B cell (primary cell): ENCODE data around the gene MTFR1L. TPM values are rescaled to one million over a fixed set of nuclear protein-coding genes. Genes with fewer than 3 reads are reported as not detected.

ENCODE experiments used
- ATAC-seq: fragments of 200-7000 bp; cut with Tn5 transposase; one replicate; pipeline ENCODE4 v1.10.0; 2021; ENCODE audit warnings: low read depth, mild to moderate bottlenecking, moderate number of reproducible peaks, moderate library complexity
- CTCF ChIA-PET: fragments of 350-600 bp; sonication (Branson Sonifier 250); formaldehyde crosslinking; loops from one replicate; lab custom pipeline; 2021; ENCODE audit warnings: antibody characterized with exemption, inconsistent platforms; lab: Charles Lee
- POLR2A ChIA-PET: fragments of 350-600 bp; sonication (Branson Sonifier 250); formaldehyde crosslinking; loops from one replicate; lab custom pipeline; 2021; ENCODE audit warnings: antibody characterized with exemption; lab: Charles Lee
- DNase-seq: peaks from one replicate; pipeline ENCODE4 v3.0.0; 2013
- H2AFZ ChIP-seq: 2 replicates; pipeline ENCODE4 v1.6.1; 2012; ENCODE audit warnings: mild to moderate bottlenecking, low read depth, low read length; ENCODE audit not compliant: insufficient read depth, poor library complexity, severe bottlenecking
- H3K27ac ChIP-seq, 2 donors: 1 replicate in 1 of 2; 2 replicates in 1 of 2; pipeline ENCODE4 v1.5.1; 2012 to 2013; ENCODE audit warnings: low read length in 2 of 2, mild to moderate bottlenecking in 2 of 2, moderate library complexity in 1 of 2
- H3K27me3 ChIP-seq, 4 experiments: fragments of 200-600 bp in 1 of 4; sonication (generic) in 1 of 4; replicated peaks in 1 of 4; 1 replicate in 2 of 4; 2 replicates in 2 of 4; pipeline versions ENCODE4 v1.6.1 to v1.7.0; 2013 to 2016; ENCODE audit warnings: low read length in 3 of 4, mild to moderate bottlenecking in 2 of 4, mixed read lengths in 1 of 4, moderate library complexity in 1 of 4; ENCODE audit not compliant: insufficient read depth in 4 of 4, control insufficient read depth in 3 of 4; ENCODE audit errors: control extremely low read depth in 1 of 4
- H3K36me3 ChIP-seq, 2 experiments: replicated peaks in 1 of 2; 1 replicate in 1 of 2; 2 replicates in 1 of 2; pipeline versions ENCODE4 v1.6.1 to v1.7.1; 2013; ENCODE audit warnings: low read length in 1 of 2; ENCODE audit not compliant: insufficient read depth in 2 of 2, control insufficient read depth in 1 of 2; ENCODE audit errors: control extremely low read depth in 1 of 2, extremely low read depth in 1 of 2
- H3K4me1 ChIP-seq, 2 donors: fragments of 200-600 bp in 1 of 2; sonication (generic) in 1 of 2; 1 replicate in 1 of 2; 2 replicates in 1 of 2; pipeline versions ENCODE4 v1.5.1 to v1.6.1; 2013 to 2017; ENCODE audit warnings: low read length in 2 of 2; ENCODE audit not compliant: control insufficient read depth in 2 of 2, insufficient read depth in 2 of 2
- H3K4me2 ChIP-seq: replicated peaks from 2 replicates; pipeline ENCODE3; 2012; ENCODE audit warnings: mild to moderate bottlenecking, low read depth, low read length; ENCODE audit not compliant: poor library complexity, severe bottlenecking
- H3K4me3 ChIP-seq, 5 experiments: fragments of 200-600 bp in 1 of 5; sonication (generic) in 1 of 5; 1 replicate in 3 of 5; 2 replicates in 2 of 5; pipeline versions ENCODE4 v1.5.1 to v1.7.0; 2011 to 2016; ENCODE audit warnings: low read length in 4 of 5, mild to moderate bottlenecking in 4 of 5, low read depth in 2 of 5, control low read depth in 1 of 5, moderate library complexity in 1 of 5; ENCODE audit not compliant: insufficient read depth in 1 of 5; ENCODE audit errors: control extremely low read depth in 1 of 5, extremely low read depth in 1 of 5
- H3K79me2 ChIP-seq: fragments of 200-600 bp; sonication (generic); one replicate; pipeline ENCODE4 v1.6.0; 2016; ENCODE audit warnings: low read length; ENCODE audit not compliant: control insufficient read depth, insufficient read depth
- H3K9ac ChIP-seq: fragments of 200-600 bp; sonication (generic); 2 replicates; pipeline ENCODE4 v1.6.1; 2017; ENCODE audit warnings: mild to moderate bottlenecking, low read length, moderate library complexity
- H3K9me3 ChIP-seq, 3 donors: one replicate each; pipeline versions ENCODE4 v1.6.1 to v1.7.1; 2013; ENCODE audit warnings: low read length in 2 of 3; ENCODE audit not compliant: control insufficient read depth in 2 of 3, insufficient read depth in 1 of 3; ENCODE audit errors: control extremely low read depth in 1 of 3
- H4K20me1 ChIP-seq: 2 replicates; pipeline ENCODE4 v1.6.0; 2012; ENCODE audit warnings: mild to moderate bottlenecking, low read length; ENCODE audit not compliant: insufficient read depth, control insufficient read depth, poor library complexity, severe bottlenecking
- H3K27ac Mint-ChIP-seq: one replicate; pipeline ENCODE4 v1.8.0; 2021; ENCODE audit warnings: mixed read lengths
- H3K27me3 Mint-ChIP-seq: one replicate; pipeline ENCODE4 v1.8.0; 2021; ENCODE audit warnings: mixed read lengths
- H3K4me1 Mint-ChIP-seq: one replicate; pipeline ENCODE4 v1.8.0; 2021; ENCODE audit warnings: mixed read lengths
- H3K4me3 Mint-ChIP-seq: one replicate; pipeline ENCODE4 v1.8.0; 2021; ENCODE audit warnings: mixed read lengths
- H3K9me3 Mint-ChIP-seq: one replicate; pipeline ENCODE4 v1.8.0; 2022; ENCODE audit warnings: mixed read lengths; ENCODE audit not compliant: insufficient read depth
- CTCF ChIP-seq: fragments of 200-600 bp; IDR thresholded peaks from one replicate; pipeline ENCODE4 v1.8.0; 2022; ENCODE audit warnings: antibody characterized with exemption, mild to moderate bottlenecking
- EZH2 ChIP-seq: IDR thresholded peaks from 2 replicates; pipeline ENCODE4 v1.6.1; 2012; ENCODE audit warnings: borderline replicate concordance, low read depth, mild to moderate bottlenecking, moderate library complexity, low read length; ENCODE audit not compliant: insufficient read depth, poor library complexity, severe bottlenecking
- WGBS: methylation state at CpG from one replicate; pipeline ENCODE4 v1.1.5; 2013; ENCODE audit warnings: missing lambda C conversion rate; ENCODE audit not compliant: insufficient coverage; 5-methylcytosine and 5-hydroxymethylcytosine counted together
- intact Hi-C: fragments of 100-400 bp; cut with micrococcal nuclease; formaldehyde crosslinking; loops from one replicate; pipeline ENCODE4 v1.10.0; 2022
- polyA plus RNA-seq: library from polyadenylated mRNA; depleted of rRNA; stranded (reverse); fragments of >200 nt; gene quantifications from 2 replicates; pipeline ENCODE4 v1.2.3, GENCODE V29; 2012
- total RNA-seq, 2 donors: library from RNA; stranded (reverse); fragments of 120-200 nt in 1 of 2; gene quantifications; 1 replicate in 1 of 2; 2 replicates in 1 of 2; pipeline versions ENCODE4 v1.2.3 to v1.2.4, GENCODE V29; 2013 to 2022

MTFR1L gene
- total and polyA plus RNA-seq, 2 donors (not counting 1 experiment from before 2014, with no cell fraction given), result 41.5 to 44.6 TPM

DNA sequence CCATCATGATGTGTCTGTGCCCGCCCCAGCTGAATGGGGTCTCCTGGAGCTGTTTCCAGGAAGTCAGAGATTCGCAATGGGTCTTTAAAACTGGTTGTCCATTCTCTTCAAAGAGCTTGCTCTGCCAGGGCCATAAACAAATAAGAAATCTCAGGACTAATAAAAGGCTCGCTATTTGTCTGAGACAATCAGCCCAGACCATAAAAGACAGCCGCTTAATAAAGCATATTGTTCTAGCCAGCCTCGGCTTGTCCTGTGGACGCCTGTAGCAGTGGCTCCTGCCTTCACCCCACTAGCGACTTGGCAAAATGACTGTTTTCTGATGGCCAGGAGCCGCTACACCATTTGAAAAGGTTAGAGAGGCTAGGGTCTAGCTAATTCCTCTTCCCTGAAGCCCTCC is 40.4 kb upstream of the MTFR1L start:
- no peak overlapping the region for H3K27ac Mint-ChIP-seq
- Histone ChIP-seq H3K27me3 (peaks cover 0 to 6% (median 0%) of the 10 kb centered on the region in 4 experiments), H3K79me2 (no peaks in the 10 kb centered on the region), H3K4me3 (no peak overlapping the region), H3K9ac (no peak overlapping the region), H3K27ac (no peak overlapping the region), H3K36me3 (no peaks in the 10 kb centered on the region), H3K4me2 (no peak overlapping the region), H2AFZ (no peak overlapping the region), H3K9me3 (no peaks in the 10 kb centered on the region), H4K20me1 (no peaks in the 10 kb centered on the region), H3K4me1 (peaks cover 11 to 18% of the 10 kb centered on the region in 2 donors)
- no peaks in the 10 kb centered on the region for H3K9me3 Mint-ChIP-seq
- POLR2A ChIA-PET, result no interaction called here
- peaks cover 21% of the 10 kb centered on the region for H3K4me1 Mint-ChIP-seq
- ATAC-seq (no peak), DNase-seq (no peak)
- H3K4me3 Mint-ChIP-seq, result no peak overlapping the region
- TF ChIP-seq EZH2 (no peak), CTCF (no peak)
- WGBS, result 97% methylated on average over 8 of the region's 8 CpGs
- CTCF ChIA-PET, result no interaction called here
- intact Hi-C loops, result no loop called here
- H3K27me3 Mint-ChIP-seq, result peaks cover 5% of the 10 kb centered on the region

- WGBS, result no CpG with 5 or more reads among the region's 4 CpGs
- no peak overlapping the region for H3K27ac Mint-ChIP-seq
- CTCF ChIA-PET, result no interaction called here
Observed at GRCh38 chr1:25779894-25780293, 39.9 kb upstream of the MTFR1L start.

More at GRCh38 chr1:25779894-25780293, 39.9 kb upstream of the MTFR1L start:
- no peak for ATAC-seq
- no peak for DNase-seq
- Histone ChIP-seq H3K9me3 (no peaks in the 10 kb centered on the region), H3K36me3 (no peaks in the 10 kb centered on the region), H3K4me1 (peaks cover 6 to 13% of the 10 kb centered on the region in 2 donors), H3K4me2 (no peak overlapping the region), H4K20me1 (no peaks in the 10 kb centered on the region), H3K9ac (no peak overlapping the region), H3K27ac (no peak overlapping the region), H3K4me3 (no peak overlapping the region), H3K27me3 (peaks cover 0 to 6% (median 0%) of the 10 kb centered on the region in 4 experiments), H3K79me2 (no peaks in the 10 kb centered on the region), H2AFZ (no peak overlapping the region)
- POLR2A ChIA-PET, result no interaction called here
- intact Hi-C loops, result no loop called here
- TF ChIP-seq CTCF (no peak), EZH2 (no peak)
- Mint-ChIP-seq H3K27me3 (peaks cover 7% of the 10 kb centered on the region), H3K4me3 (no peak overlapping the region), H3K9me3 (no peaks in the 10 kb centered on the region), H3K4me1 (peaks cover 16% of the 10 kb centered on the region)
